Endothelial cell of umbilical vein (primary cell): ENCODE measurements around the gene TMEM119.

Experiments used
- CTCF ChIP-seq, 2 donors: IDR thresholded peaks; 1 replicate in 1 of 2; 2 replicates in 1 of 2; pipeline ENCODE4 v1.5.1; 2011; ENCODE audit warnings: low read length in 2 of 2, mild to moderate bottlenecking in 2 of 2, moderate library complexity in 2 of 2, control low read depth in 1 of 2, inconsistent platforms in 1 of 2, low read depth in 1 of 2; ENCODE audit not compliant: insufficient read depth in 1 of 2; ENCODE audit errors: extremely low read depth in 1 of 2
- MAX ChIP-seq: IDR thresholded peaks from 2 replicates; pipeline ENCODE4 v1.6.1; 2011; ENCODE audit not compliant: insufficient read depth, insufficient read length
- POLR2A ChIP-seq: IDR thresholded peaks from 2 replicates; pipeline ENCODE4 v1.6.1; 2012; ENCODE audit warnings: low read depth, mild to moderate bottlenecking, control low read depth, low read length
- POLR2AphosphoS5 ChIP-seq: IDR thresholded peaks from 2 replicates; pipeline ENCODE4 v1.6.1; 2012; ENCODE audit warnings: low read depth, mild to moderate bottlenecking, control low read depth, low read length, moderate library complexity; ENCODE audit not compliant: insufficient read depth

DNA sequence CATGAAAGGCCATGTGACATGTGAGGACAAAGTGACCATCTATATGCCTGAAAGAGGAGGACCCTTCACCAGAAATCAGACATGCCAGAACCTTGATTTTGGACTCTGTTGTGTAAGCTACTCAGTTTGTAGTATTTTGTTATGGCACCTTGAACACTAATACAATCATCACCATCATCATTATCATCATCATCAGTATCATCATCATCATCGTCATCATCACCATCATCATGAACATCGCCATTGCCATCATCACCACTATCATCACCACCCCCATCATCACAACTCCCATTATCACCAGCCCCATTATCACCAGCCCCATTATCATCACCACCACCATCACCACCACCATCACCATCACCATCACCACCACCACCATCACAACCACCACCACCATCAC, 19.6 kb downstream of the TMEM119 start:
- TF ChIP-seq POLR2A (no peak), CTCF (IDR thresholded peaks at IDR 0.05; ENCODE audit: extremely low read depth in 1 of 2, insufficient read depth in 1 of 2, low read depth in 1 of 2, low read length in 2 of 2) (no peak), MAX (no peak), POLR2AphosphoS5 (no peak)
